ENCODE results near the gene PRPF18.

PRPF18 gene

GRCh38 chr10:13668126-13668525 is 81.4 kb downstream of the PRPF18 start:
- no peak for DNase-seq (ENCODE audit: low read depth in 1 of 2, low spot score in 1 of 2)

- no peak for DNase-seq (ENCODE audit: low read depth in 1 of 2, low spot score in 1 of 2)
Observed at GRCh38 chr10:13669182-13669855, 82.6 kb downstream of the PRPF18 start.

- no peak for DNase-seq (ENCODE audit: low read depth in 1 of 2, low spot score in 1 of 2)
Observed at GRCh38 chr10:13669901-13670300, 83.1 kb downstream of the PRPF18 start.

GRCh38 chr10:13670311-13670710 is 83.5 kb downstream of the PRPF18 start:
- no peak for DNase-seq (ENCODE audit: low read depth in 1 of 2, low spot score in 1 of 2)

- no peak for DNase-seq (ENCODE audit: low read depth in 1 of 2, low spot score in 1 of 2)
Observed at GRCh38 chr10:13671904-13672303, 85.1 kb downstream of the PRPF18 start.

GRCh38 chr10:13672548-13672947 is 85.8 kb downstream of the PRPF18 start:
- no peak for DNase-seq (ENCODE audit: low read depth in 1 of 2, low spot score in 1 of 2)

GRCh38 chr10:13673156-13673555 is 86.4 kb downstream of the PRPF18 start:
- DNase-seq (ENCODE audit: low read depth in 1 of 2, low spot score in 1 of 2): no peak

- DNase-seq (ENCODE audit: low read depth in 1 of 2, low spot score in 1 of 2): no peak
Observed at GRCh38 chr10:13674645-13675588, 88.2 kb downstream of the PRPF18 start.

GRCh38 chr10:13678101-13678843 is 91.5 kb downstream of the PRPF18 start:
- no peak for DNase-seq (ENCODE audit: low read depth in 1 of 2, low spot score in 1 of 2)

Measured in activated T-helper 1 cell treated with anti-CD3 and anti-CD28 coated beads, Interleukin-2, amount 50 U/mL, for 16 hours (primary cell).